AG09319 (cell line): ENCODE data around the gene DNAH5.

Experiments used
- DNase-seq: peaks from one replicate; pipeline ENCODE4 v3.0.0-alpha.2; 2010; ENCODE audit warnings: low read depth; ENCODE audit errors: extremely low read depth
- CTCF ChIP-seq: IDR thresholded peaks from 2 replicates; pipeline ENCODE4 v1.5.1; 2011; ENCODE audit warnings: low read depth, mild to moderate bottlenecking, inconsistent platforms, low read length, moderate library complexity

DNAH5 gene

GRCh38 chr5:13698885-13699284, 245.6 kb downstream of the DNAH5 start:
- DNase-seq, result no peak
- TF ChIP-seq CTCF, result no peak

GRCh38 chr5:13695076-13695712, 249.3 kb downstream of the DNAH5 start:
- TF ChIP-seq CTCF, result no peak
- no peak for DNase-seq

- TF ChIP-seq CTCF, result no peak
- DNase-seq, result no peak
Observed at GRCh38 chr5:13692172-13692571, 252.3 kb downstream of the DNAH5 start.

- no peak for TF ChIP-seq CTCF
- no peak for DNase-seq
Observed at GRCh38 chr5:13676531-13676930, 268.0 kb downstream of the DNAH5 start.

- no peak for TF ChIP-seq CTCF
- DNase-seq, result no peak
Observed at GRCh38 chr5:13674391-13674790, 270.1 kb downstream of the DNAH5 start.

- no peak for TF ChIP-seq CTCF
- no peak for DNase-seq
Observed at GRCh38 chr5:13673511-13673910, 271.0 kb downstream of the DNAH5 start.

GRCh38 chr5:13664377-13664776, 280.1 kb downstream of the DNAH5 start:
- peak; percentile 66 for DNase-seq
- no peak for TF ChIP-seq CTCF
